Stomach smooth muscle (tissue), 2 donors: Measurements from ENCODE around the gene AHDC1.
"Not testable (repeated sequence)": the region's sequence is repeated elsewhere in the genome, so short reads cannot be mapped to it uniquely, and the experiment has no call there.

Source experiments
- H3K27ac ChIP-seq: one replicate; pipeline ENCODE4 v1.7.0; 2013; ENCODE audit warnings: mild to moderate bottlenecking, low read length, inconsistent platforms
- H3K27me3 ChIP-seq, 2 donors: one replicate each; pipeline ENCODE4 v1.7.0; 2013; ENCODE audit warnings: low read length in 2 of 2; ENCODE audit not compliant: insufficient read depth in 2 of 2, control insufficient read depth in 1 of 2
- H3K36me3 ChIP-seq, 2 donors: one replicate each; pipeline ENCODE4 v1.7.0; 2013; ENCODE audit warnings: low read length in 2 of 2; ENCODE audit not compliant: control insufficient read depth in 2 of 2, insufficient read depth in 2 of 2
- H3K4me1 ChIP-seq: one replicate; pipeline ENCODE4 v1.7.0; 2013; ENCODE audit warnings: low read length; ENCODE audit not compliant: control insufficient read depth, insufficient read depth
- H3K4me3 ChIP-seq, 2 donors: one replicate each; pipeline ENCODE4 v1.7.0; 2013; ENCODE audit warnings: low read length in 2 of 2
- H3K9ac ChIP-seq, 2 donors: one replicate each; pipeline ENCODE4 v1.7.0; 2013; ENCODE audit warnings: low read length in 2 of 2, mild to moderate bottlenecking in 1 of 2
- H3K9me3 ChIP-seq, 2 donors: one replicate each; pipeline ENCODE4 v1.7.0; 2013; ENCODE audit warnings: low read length in 2 of 2; ENCODE audit not compliant: control insufficient read depth in 2 of 2
- donor health status: healthy.
- donor health status: Pancreatic carcinoma.

AHDC1 gene

DNA sequence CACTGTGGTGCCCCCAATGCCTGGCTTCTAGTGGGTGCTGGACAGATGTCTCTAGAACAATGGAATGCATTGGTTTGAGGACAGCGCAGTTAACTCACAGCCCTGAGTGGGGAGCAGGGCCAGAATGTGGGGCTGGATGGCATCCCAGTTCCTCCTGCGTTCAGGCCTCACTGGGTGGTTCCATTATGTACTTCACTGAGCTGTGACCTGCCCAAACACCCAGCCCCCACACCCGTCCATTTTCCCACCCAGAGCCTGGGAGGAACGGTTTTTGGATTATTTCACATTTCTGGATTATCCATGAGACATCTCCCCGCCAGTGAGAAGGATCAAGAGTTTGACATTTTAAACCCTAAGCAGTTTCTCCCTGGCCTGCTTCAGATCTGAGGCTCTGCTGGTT is 58.7 kb downstream of the AHDC1 start:
- Histone ChIP-seq H3K4me1 (peaks cover 64% of the 10 kb centered on the region), H3K9ac (peak overlapping the region; percentile 42 to 63)

DNA sequence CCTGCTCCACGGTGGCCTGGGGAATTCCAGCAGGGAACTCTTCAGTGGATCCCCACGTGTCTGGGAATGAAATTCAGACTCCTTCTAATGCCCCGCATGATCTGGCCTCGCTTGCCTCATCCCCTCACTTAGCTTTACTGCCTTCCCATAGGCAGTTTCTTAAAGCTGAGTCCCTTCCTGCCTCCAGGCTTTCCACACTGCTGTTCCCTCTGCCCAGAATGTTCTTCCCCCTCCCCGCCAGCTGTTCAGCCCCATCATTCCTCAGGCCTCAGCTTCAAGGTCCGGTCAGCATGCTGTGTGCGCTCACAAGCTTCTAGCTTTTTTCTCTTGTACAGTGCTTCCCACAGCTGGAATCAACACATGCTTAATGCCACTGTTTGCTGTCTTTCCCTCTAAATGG is 59.1 kb downstream of the AHDC1 start:
- no peaks in the 10 kb centered on the region for H3K27me3 ChIP-seq
- H3K9me3 ChIP-seq = no peaks in the 10 kb centered on the region
- peaks cover 15 to 28% of the 10 kb centered on the region in 2 donors for H3K36me3 ChIP-seq
- no peak overlapping the region for H3K4me3 ChIP-seq
- H3K27ac ChIP-seq = peak overlapping the region; percentile 90
- peaks cover 68% of the 10 kb centered on the region for H3K4me1 ChIP-seq
- H3K9ac ChIP-seq = peak overlapping the region; percentile 42 to 63

More for the DNA sequence above, 58.7 kb downstream of the AHDC1 start:
- H3K27me3 ChIP-seq = no peaks in the 10 kb centered on the region
- no peaks in the 10 kb centered on the region for H3K9me3 ChIP-seq
- peaks cover 15 to 28% of the 10 kb centered on the region in 2 donors for H3K36me3 ChIP-seq
- peak overlapping the region; percentile 90 for H3K27ac ChIP-seq
- peak overlapping the region in 1 of 2 donors; percentile 37 for H3K4me3 ChIP-seq

- Histone ChIP-seq H3K36me3 (peaks cover 12 to 23% of the 10 kb centered on the region in 2 donors), H3K9ac (peak overlapping the region; percentile 29 to 33), H3K4me1 (peaks cover 77% of the 10 kb centered on the region)
Observed at GRCh38 chr1:27543284-27543683, 60.7 kb downstream of the AHDC1 start.

DNA sequence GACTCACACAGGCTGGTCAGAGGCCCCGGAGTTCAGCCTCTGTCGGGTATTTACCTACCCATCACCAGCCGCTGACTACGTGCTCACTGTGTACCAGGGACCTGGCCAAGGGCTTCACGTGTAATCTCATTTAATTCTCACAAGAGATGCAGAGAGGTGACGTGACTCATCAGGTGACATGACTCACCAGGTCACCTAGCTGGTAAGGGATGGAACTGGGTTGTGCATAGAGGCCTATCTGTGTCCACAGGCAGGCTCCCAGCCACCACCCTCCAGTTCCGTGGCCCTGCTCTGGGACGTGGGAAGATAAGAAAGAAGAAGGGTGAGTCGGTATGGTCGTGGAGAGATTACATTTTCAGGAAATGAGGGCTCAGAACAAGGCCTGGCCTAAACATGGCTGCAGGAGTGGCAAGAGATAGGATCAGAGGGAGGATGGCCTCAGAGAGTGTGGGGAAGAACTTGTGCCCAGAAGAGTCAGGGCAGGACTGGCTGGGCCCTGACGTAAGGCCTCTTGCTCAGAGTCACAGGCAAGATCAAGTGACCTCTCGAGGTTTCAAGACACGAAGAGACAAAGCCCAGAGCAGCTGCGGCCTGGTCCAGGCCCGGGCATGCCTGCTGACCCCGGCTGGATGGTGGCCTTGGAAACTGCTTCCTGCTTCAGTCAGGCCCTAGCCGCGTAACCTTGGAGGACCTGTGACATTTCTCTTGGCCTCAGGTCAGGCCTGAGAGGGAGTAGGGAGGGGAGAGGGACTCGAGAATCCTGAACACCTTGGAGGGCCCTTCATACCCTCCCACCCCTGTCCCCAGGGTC is 61.3 kb downstream of the AHDC1 start:
- no peaks in the 10 kb centered on the region for H3K9me3 ChIP-seq
- H3K4me3 ChIP-seq = peak overlapping the region; percentile 15 to 22
- peaks cover 81% of the 10 kb centered on the region for H3K4me1 ChIP-seq
- H3K27ac ChIP-seq = peak overlapping the region; percentile 90
- peak overlapping the region; percentile 33 to 51 for H3K9ac ChIP-seq
- peaks cover 6 to 20% of the 10 kb centered on the region in 2 donors for H3K36me3 ChIP-seq
- no peaks in the 10 kb centered on the region for H3K27me3 ChIP-seq

More at GRCh38 chr1:27543284-27543683, 60.7 kb downstream of the AHDC1 start:
- peak overlapping the region; percentile 90 for H3K27ac ChIP-seq
- H3K27me3 ChIP-seq = no peaks in the 10 kb centered on the region
- peak overlapping the region; percentile 15 to 22 for H3K4me3 ChIP-seq
- no peaks in the 10 kb centered on the region for H3K9me3 ChIP-seq

DNA sequence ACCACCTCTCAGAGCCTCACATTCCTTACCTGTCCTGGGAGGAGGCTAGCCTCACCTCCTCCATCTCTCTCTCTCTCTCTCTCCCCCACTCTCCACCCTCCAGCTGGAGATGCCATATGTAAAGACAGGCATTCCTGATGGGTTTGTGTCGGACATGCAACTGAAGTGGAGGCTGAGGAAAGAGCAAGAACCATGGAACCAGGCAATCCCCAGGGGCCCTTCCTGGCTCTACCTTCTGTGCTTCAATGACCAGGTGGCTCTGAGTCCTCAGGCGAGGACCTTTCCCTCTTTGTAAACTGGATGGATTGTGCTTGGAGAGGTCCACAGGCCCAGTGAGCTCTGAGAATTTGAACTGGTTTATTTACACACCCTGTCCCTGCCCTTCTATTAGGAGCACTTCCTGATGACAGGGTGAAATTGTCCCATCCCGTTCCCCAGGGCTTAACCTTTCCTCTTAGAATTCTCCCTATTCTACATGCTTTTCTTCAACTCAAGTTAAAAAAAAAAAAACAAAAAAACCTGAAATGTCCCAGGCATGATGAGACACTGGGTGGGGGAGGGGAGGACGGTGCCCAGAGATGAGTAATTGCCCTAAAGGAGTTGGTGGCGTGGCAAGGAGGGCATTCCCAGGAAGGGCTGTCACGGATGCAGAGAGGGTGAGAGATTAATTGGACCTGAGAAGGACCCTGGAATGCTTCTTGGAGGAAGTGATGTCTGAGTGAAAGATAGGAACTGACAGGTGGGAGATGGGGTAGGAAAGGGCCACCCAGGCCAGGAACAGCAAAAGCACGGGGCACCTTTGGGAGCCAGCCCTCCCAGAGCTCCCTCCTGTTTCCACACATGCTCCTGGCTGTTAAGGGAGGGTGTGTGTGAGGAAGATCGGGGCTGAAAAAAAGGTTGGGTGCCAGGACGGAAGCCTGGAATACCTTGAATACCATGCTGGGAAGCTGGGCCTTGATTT is 63.8 kb downstream of the AHDC1 start:
- H3K27me3 ChIP-seq = no peaks in the 10 kb centered on the region
- H3K9me3 ChIP-seq = no peaks in the 10 kb centered on the region
- H3K4me1 ChIP-seq = peaks cover 84% of the 10 kb centered on the region
- H3K9ac ChIP-seq = peak overlapping the region in 1 of 2 donors; percentile 55
- peaks cover 4 to 8% of the 10 kb centered on the region in 2 donors for H3K36me3 ChIP-seq
- peak overlapping the region; percentile 64 for H3K27ac ChIP-seq
- H3K4me3 ChIP-seq = no peak overlapping the region

GRCh38 chr1:27538793-27539192 is 65.2 kb downstream of the AHDC1 start:
- H3K27me3 ChIP-seq = no peaks in the 10 kb centered on the region
- H3K4me1 ChIP-seq = peaks cover 74% of the 10 kb centered on the region
- no peak overlapping the region for H3K4me3 ChIP-seq
- H3K9ac ChIP-seq = no peak overlapping the region
- peaks cover 6 to 10% of the 10 kb centered on the region in 2 donors for H3K36me3 ChIP-seq
- H3K27ac ChIP-seq = peak overlapping the region; percentile 64
- H3K9me3 ChIP-seq = no peaks in the 10 kb centered on the region

DNA sequence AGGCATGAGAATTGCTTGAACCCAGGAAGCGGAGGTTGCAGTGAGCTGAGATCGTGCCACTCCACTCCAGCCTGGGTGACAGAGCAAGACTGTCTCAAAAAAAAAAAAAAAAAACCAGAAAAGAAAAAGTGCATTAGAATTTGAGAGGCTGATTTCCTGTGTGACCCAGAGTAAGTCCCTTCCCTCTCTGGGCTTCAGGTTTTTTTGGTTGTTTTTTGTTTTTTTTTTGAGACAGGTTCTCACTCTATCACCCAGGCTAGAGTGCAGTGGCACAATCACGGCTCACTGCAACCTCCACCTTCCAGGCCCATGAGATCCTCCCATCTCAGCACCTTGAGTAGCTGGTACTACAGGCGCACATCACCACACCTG is 65.7 kb downstream of the AHDC1 start:
- not testable (repeated sequence) for H3K9ac ChIP-seq, H3K27me3 ChIP-seq, H3K4me3 ChIP-seq, H3K9me3 ChIP-seq
- peaks cover 69% of the 10 kb centered on the region for H3K4me1 ChIP-seq
- H3K27ac ChIP-seq = peak overlapping the region; percentile 64
- H3K36me3 ChIP-seq = peaks cover 9 to 15% of the 10 kb centered on the region in 2 donors

GRCh38 chr1:27536767-27537166 is 67.2 kb downstream of the AHDC1 start:
- Histone ChIP-seq H3K9ac (peak overlapping the region; percentile 26 to 47), H3K9me3 (no peaks in the 10 kb centered on the region), H3K36me3 (peaks cover 12 to 18% of the 10 kb centered on the region in 2 donors), H3K27ac (peak overlapping the region; percentile 76), H3K4me3 (peak overlapping the region; percentile 42 to 58), H3K4me1 (peaks cover 56% of the 10 kb centered on the region), H3K27me3 (no peaks in the 10 kb centered on the region)

DNA sequence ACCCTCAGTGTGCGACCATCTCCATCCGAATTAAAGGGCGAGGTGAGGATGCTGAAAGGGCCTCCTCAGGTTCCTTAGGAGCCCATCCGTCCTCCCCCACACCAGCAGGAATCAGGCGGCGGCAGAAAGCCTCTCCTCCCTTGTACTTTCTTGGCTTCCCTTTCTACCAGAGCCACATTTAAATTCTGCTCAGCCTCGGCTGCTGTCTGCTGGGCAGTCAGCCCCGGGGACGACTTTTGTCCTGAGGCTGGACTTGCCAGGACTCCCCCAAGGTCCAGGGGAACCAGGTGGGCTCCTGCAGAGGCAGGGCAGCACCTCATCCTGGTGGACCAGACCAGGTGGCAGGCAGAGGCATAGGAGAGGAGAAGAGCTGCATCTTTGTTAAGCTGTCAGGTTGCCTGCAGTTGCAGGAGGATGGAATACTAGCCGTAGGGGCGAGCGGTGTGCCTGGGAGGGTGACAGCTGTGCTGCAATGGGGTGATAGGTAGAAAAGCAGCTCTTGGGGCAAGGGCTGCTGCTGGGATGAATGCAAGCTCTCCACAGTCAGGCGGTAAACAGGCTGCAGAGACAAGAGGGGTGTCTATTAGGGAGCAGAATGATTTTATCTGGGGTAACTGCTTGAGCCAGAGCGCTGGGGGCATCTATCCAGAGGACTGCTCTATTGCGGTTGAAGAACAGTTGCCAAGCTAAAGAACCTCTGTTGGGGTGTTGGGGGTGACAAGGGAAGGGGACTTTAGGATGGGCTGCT is 67.8 kb downstream of the AHDC1 start:
- H3K4me3 ChIP-seq = peak overlapping the region; percentile 40 to 58
- peaks cover 12 to 18% of the 10 kb centered on the region in 2 donors for H3K36me3 ChIP-seq
- H3K9ac ChIP-seq = peak overlapping the region; percentile 4 to 55

GRCh38 chr1:27535386-27535785 is 68.6 kb downstream of the AHDC1 start:
- Histone ChIP-seq H3K9ac (peak overlapping the region in 1 of 2 donors; percentile 55), H3K27me3 (no peaks in the 10 kb centered on the region), H3K9me3 (no peaks in the 10 kb centered on the region), H3K4me3 (peak overlapping the region in 1 of 2 donors; percentile 40), H3K27ac (peak overlapping the region; percentile 76), H3K4me1 (peaks cover 48% of the 10 kb centered on the region), H3K36me3 (peaks cover 12 to 16% of the 10 kb centered on the region in 2 donors)

More for the DNA sequence above, 67.8 kb downstream of the AHDC1 start:
- Histone ChIP-seq H3K9me3 (no peaks in the 10 kb centered on the region), H3K27me3 (no peaks in the 10 kb centered on the region), H3K27ac (peak overlapping the region; percentile 76), H3K4me1 (peaks cover 54% of the 10 kb centered on the region)
